OCI-LY7 (cell line): Measurements from ENCODE around the gene BNIP3. TPM values are rescaled to one million over a fixed set of nuclear protein-coding genes. Genes with fewer than 3 reads are reported as not detected.
A peak's percentile ranks its signal among the peaks of the same experiment; 100 is the strongest.

Source experiments
- BruUV-seq: library from RNA; stranded (reverse); fragments of 400-500 nt; replicated peaks from 2 replicates; lab custom pipeline; 2021; lab: Mats Ljungman, UMichigan
- CTCF ChIA-PET: fragments of 300-600 bp; sonication (Branson Sonifier 250); formaldehyde crosslinking; loops from one replicate; lab custom pipeline; 2022; ENCODE audit warnings: antibody characterized with exemption; ENCODE audit not compliant: unreplicated experiment; lab: Charles Lee
- POLR2A ChIA-PET: fragments of 300-600 bp; sonication (Branson Sonifier 250); formaldehyde crosslinking; loops from one replicate; lab custom pipeline; 2022; ENCODE audit warnings: antibody characterized with exemption; lab: Charles Lee
- DNase-seq: peaks from one replicate; pipeline ENCODE4 v3.0.0-alpha.2; 2015; ENCODE audit warnings: low spot score
- H2AFZ ChIP-seq: fragments of 200-600 bp; sonication (generic), shearing (Covaris generic); 2 replicates; pipeline ENCODE4 v1.6.1; 2014; ENCODE audit warnings: mild to moderate bottlenecking, antibody characterized with exemption, low read length, moderate library complexity
- H3K27ac ChIP-seq: fragments of 200-600 bp; sonication (generic); 2 replicates; pipeline ENCODE4 v1.5.1; 2014; ENCODE audit warnings: mixed run types, low read depth, mild to moderate bottlenecking, moderate library complexity, low read length, inconsistent platforms; ENCODE audit not compliant: poor library complexity, severe bottlenecking
- H3K36me3 ChIP-seq: fragments of 200-600 bp; sonication (generic); 2 replicates; pipeline ENCODE4 v1.6.1; 2014; ENCODE audit warnings: mild to moderate bottlenecking, antibody characterized with exemption, low read length, moderate library complexity, mixed read lengths; ENCODE audit not compliant: insufficient read depth
- H3K4me1 ChIP-seq: fragments of 200-600 bp; sonication (generic); 2 replicates; pipeline ENCODE4 v1.5.1; 2014; ENCODE audit warnings: mild to moderate bottlenecking, low read length; ENCODE audit not compliant: insufficient read depth, poor library complexity, severe bottlenecking
- H3K4me2 ChIP-seq: fragments of 200-600 bp; sonication (generic); 2 replicates; pipeline ENCODE4 v1.6.1; 2014; ENCODE audit warnings: mild to moderate bottlenecking, low read length
- H3K4me3 ChIP-seq: fragments of 200-600 bp; sonication (generic); 2 replicates; pipeline ENCODE4 v1.5.1; 2014; ENCODE audit warnings: mild to moderate bottlenecking, low read depth, low read length; ENCODE audit not compliant: poor library complexity, severe bottlenecking
- H3K79me2 ChIP-seq: fragments of 200-600 bp; sonication (generic); 2 replicates; pipeline ENCODE4 v1.6.1; 2016; ENCODE audit warnings: low read depth, mild to moderate bottlenecking, low read length, moderate library complexity, mixed read lengths; ENCODE audit not compliant: insufficient read depth
- H3K9me2 ChIP-seq: fragments of 200-600 bp; sonication (generic); 2 replicates; pipeline ENCODE4 v1.6.1; 2016; ENCODE audit warnings: mild to moderate bottlenecking, low read length, mixed read lengths; ENCODE audit not compliant: insufficient read depth
- H3K9me3 ChIP-seq: fragments of 200-600 bp; sonication (generic); 2 replicates; pipeline ENCODE4 v1.6.1; 2014; ENCODE audit warnings: mild to moderate bottlenecking, mixed run types, low read length, mixed read lengths
- H4K20me1 ChIP-seq: fragments of 200-600 bp; sonication (generic); 2 replicates; pipeline ENCODE4 v1.6.1; 2014; ENCODE audit warnings: mild to moderate bottlenecking, antibody characterized with exemption, low read length, moderate library complexity, mixed read lengths; ENCODE audit not compliant: insufficient read depth
- CTCF ChIP-seq: fragments of 200-600 bp; sonication (generic); conservative IDR thresholded peaks from 2 replicates; pipeline ENCODE4 v1.5.1; 2014; ENCODE audit warnings: mild to moderate bottlenecking, antibody characterized with exemption, low read length, moderate library complexity, mixed read lengths
- EZH2phosphoT487 ChIP-seq: fragments of 200-600 bp; sonication (generic); IDR thresholded peaks from 2 replicates; pipeline ENCODE4 v1.6.1; 2018; ENCODE audit warnings: low read depth, borderline replicate concordance, mild to moderate bottlenecking, mixed run types, antibody characterized with exemption, low read length, moderate library complexity, mixed read lengths
- intact Hi-C: fragments of 100-400 bp; cut with micrococcal nuclease; formaldehyde crosslinking; loops from one replicate; pipeline ENCODE4 v1.10.0; 2022; ENCODE audit not compliant: unreplicated experiment
- total RNA-seq, 2 experiments: library from RNA; depleted of rRNA in 1 of 2; stranded (reverse); fragments of >200 nt in 1 of 2; shearing (Covaris generic) in 1 of 2; gene quantifications; 2 replicates each; pipeline ENCODE4 v1.2.3, GENCODE V29; 2014 to 2022

Gene BNIP3
- total RNA-seq, 2 experiments from 2014 or later, result 60.1 to 99.8 TPM

GRCh38 chr10:131978366-131978765, 3.4 kb downstream of the BNIP3 start:
- peaks cover 6% of the 10 kb centered on the region; the same call in 1 of the 2 replicates for H4K20me1 ChIP-seq
- TF ChIP-seq CTCF, result no peak
- TF ChIP-seq EZH2phosphoT487, result no peak
- intact Hi-C loops, result no loop called here
- H3K4me2 ChIP-seq, result peak overlapping the region; percentile 47; the same call in 1 of the 2 replicates
- no peaks in the 10 kb centered on the region for H3K9me2 ChIP-seq
- H3K27ac ChIP-seq, result no peak overlapping the region
- no peak for DNase-seq
- CTCF ChIA-PET, result no interaction called here
- no peak overlapping the region for H2AFZ ChIP-seq
- no peaks in the 10 kb centered on the region for H3K9me3 ChIP-seq
- H3K4me1 ChIP-seq, result peaks cover 28% of the 10 kb centered on the region
- H3K36me3 ChIP-seq, result peaks cover 34% of the 10 kb centered on the region; the same call in 1 of the 2 replicates
- H3K79me2 ChIP-seq, result peaks cover 57% of the 10 kb centered on the region; the same call in 1 of the 2 replicates
- no peak overlapping the region for H3K4me3 ChIP-seq
- BruUV-seq, result no TSS peak
- POLR2A ChIA-PET, result no interaction called here

GRCh38 chr10:131977323-131978096, 4.2 kb downstream of the BNIP3 start:
- no peak for TF ChIP-seq CTCF
- TF ChIP-seq EZH2phosphoT487, result no peak
- Histone ChIP-seq H3K36me3 (peaks cover 41% of the 10 kb centered on the region; the same call in 1 of the 2 replicates), H3K4me3 (no peak overlapping the region), H2AFZ (no peak overlapping the region), H3K9me2 (no peaks in the 10 kb centered on the region), H4K20me1 (peaks cover 6% of the 10 kb centered on the region; the same call in 1 of the 2 replicates), H3K4me1 (peaks cover 24% of the 10 kb centered on the region), H3K4me2 (no peak overlapping the region; the same call in 1 of the 2 replicates), H3K9me3 (no peaks in the 10 kb centered on the region), H3K79me2 (peaks cover 57% of the 10 kb centered on the region; the same call in 1 of the 2 replicates), H3K27ac (no peak overlapping the region)
- ChIA-PET CTCF (no interaction called here), POLR2A (no interaction called here)
- intact Hi-C loops, result no loop called here
- DNase-seq, result no peak
- BruUV-seq, result no TSS peak

- Histone ChIP-seq H3K4me1 (peaks cover 17% of the 10 kb centered on the region), H3K9me3 (no peaks in the 10 kb centered on the region), H3K27ac (no peak overlapping the region), H3K4me3 (no peak overlapping the region), H2AFZ (no peak overlapping the region), H3K36me3 (peaks cover 58% of the 10 kb centered on the region), H3K79me2 (peaks cover 50% of the 10 kb centered on the region; the same call in 1 of the 2 replicates), H4K20me1 (peaks cover 6% of the 10 kb centered on the region), H3K9me2 (no peaks in the 10 kb centered on the region), H3K4me2 (no peak overlapping the region)
- CTCF ChIA-PET, result no interaction called here
- BruUV-seq, result no TSS peak
- no peak for DNase-seq
- POLR2A ChIA-PET, result no interaction called here
- TF ChIP-seq EZH2phosphoT487, result no peak
- TF ChIP-seq CTCF, result no peak
- intact Hi-C loops, result no loop called here
Observed at GRCh38 chr10:131975796-131976195, 5.9 kb downstream of the BNIP3 start.
